ENCODE results near the gene E2F1.

DNA sequence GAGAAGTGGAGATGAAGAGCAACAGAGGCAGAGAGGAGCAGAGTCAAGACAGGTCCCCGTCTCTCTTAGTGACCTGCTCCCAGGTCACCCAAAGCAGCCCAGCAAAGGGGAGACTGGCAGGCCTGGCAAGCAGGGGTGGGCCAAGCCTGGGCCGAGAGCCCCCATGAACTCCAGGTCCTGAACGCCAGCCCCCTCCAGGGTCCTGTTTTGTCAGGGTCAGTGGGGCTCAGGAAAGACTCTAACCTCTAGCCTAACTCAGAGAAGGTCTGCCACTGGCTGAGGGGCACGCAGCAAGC lies 13.1 kb downstream of the E2F1 start:
- TF ChIP-seq, protein P1, sequence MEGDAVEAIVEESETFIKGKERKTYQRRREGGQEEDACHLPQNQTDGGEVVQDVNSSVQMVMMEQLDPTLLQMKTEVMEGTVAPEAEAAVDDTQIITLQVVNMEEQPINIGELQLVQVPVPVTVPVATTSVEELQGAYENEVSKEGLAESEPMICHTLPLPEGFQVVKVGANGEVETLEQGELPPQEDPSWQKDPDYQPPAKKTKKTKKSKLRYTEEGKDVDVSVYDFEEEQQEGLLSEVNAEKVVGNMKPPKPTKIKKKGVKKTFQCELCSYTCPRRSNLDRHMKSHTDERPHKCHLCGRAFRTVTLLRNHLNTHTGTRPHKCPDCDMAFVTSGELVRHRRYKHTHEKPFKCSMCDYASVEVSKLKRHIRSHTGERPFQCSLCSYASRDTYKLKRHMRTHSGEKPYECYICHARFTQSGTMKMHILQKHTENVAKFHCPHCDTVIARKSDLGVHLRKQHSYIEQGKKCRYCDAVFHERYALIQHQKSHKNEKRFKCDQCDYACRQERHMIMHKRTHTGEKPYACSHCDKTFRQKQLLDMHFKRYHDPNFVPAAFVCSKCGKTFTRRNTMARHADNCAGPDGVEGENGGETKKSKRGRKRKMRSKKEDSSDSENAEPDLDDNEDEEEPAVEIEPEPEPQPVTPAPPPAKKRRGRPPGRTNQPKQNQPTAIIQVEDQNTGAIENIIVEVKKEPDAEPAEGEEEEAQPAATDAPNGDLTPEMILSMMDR (IDR thresholded peaks at IDR 0.05), result no peak
- no peak for TF ChIP-seq POLR2A (IDR thresholded peaks at IDR 0.05; ENCODE audit: low read depth)
- no peak for TF ChIP-seq EP300 (IDR thresholded peaks at IDR 0.05)
- TF ChIP-seq POLR2AphosphoS5 (IDR thresholded peaks at IDR 0.05), result no peak

All from esophagus muscularis mucosa (tissue), 4 donors.